HTR-8/SVneo (cell line): ENCODE results near the gene LTC4S.
"Not testable (repeated sequence)": the region's sequence is repeated elsewhere in the genome, so short reads cannot be mapped to it uniquely, and the experiment has no call there.

ENCODE experiments used
- DNase-seq: peaks from one replicate; pipeline ENCODE4 v3.0.0; 2011; ENCODE audit warnings: low spot score, mixed read lengths; ENCODE audit not compliant: insufficient read length
- FAIRE-seq: peaks from 2 replicates; lab custom pipeline; 2011; peaks lifted over from hg19 to GRCh38; lab: Jason Lieb, UNC

The LTC4S gene

DNA sequence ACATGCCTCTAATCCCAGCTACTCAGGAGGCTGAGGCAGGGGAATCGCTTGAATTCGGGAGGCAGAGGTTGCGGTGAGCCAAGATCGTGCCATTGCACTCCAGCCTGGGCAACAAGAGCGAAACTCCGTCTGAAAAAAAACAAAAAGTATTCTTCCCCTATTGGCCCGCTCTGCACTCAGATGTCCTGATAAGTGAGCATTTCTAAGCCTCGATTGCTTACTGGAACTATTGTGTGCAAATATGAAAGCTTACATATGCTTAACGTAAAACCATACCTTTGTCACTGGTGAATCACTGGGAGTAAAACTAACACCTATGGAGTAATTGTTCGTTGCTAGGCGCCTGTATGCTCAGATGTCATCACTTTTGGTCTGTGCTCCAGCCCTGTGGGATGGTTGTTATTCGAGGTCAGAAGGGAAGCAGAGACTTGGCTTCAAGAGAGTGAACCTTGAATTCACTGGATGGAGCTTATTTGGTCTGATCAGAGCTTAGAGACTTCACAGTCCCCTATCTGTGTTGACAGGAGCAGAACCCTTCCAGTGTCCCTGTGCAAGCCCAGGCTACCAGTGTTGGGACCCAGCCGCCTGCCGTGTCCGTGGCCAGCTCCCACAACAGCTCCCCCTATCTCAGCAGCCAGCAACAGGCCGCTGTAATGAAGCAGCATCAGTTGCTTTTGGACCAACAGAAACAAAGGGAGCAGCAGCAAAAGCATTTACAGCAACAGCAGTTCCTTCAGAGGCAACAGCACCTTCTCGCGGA is 25.3 kb upstream of the LTC4S start:
- DNase-seq (no peak), FAIRE-seq (no peak)

DNA sequence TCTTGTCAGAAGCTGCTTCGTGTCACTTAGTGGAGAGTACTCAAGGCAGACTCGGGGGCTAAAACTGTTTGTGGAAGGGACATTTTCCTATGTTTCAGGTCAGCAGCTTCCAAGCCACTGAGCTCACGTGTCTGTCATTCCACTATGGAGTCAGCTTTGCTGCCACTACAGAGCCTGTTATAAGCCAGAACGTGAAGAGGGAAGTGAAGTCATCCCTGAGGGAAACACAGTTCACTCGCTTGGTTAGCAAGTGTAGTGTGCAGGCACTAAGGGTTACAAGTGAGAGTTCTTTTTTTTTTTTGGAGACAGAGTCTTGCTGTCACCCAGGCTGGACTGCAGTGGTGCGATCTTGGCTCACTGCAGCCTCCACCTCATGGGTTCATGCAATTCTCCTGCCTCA is 24.5 kb upstream of the LTC4S start:
- FAIRE-seq (no peak), DNase-seq (no peak)

DNA sequence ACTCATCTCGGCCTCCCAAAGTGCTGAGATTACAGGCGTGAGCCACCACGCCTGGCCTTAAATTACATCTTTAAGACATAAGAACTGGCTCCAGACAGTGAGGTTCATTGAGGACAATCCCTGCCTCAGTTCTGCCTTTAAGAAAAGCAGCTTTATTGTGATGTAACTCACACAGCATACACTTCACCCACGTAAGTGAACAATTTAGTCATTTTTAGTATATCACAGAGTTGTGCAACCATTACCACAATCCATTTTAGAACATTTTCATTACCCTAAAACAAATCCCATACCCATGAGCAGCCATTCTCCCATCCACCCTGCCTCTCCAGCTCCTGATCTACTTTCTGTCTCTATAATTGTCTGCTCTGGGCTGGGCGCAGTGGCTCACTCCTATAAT is 24.0 kb upstream of the LTC4S start:
- no peak for FAIRE-seq

DNA sequence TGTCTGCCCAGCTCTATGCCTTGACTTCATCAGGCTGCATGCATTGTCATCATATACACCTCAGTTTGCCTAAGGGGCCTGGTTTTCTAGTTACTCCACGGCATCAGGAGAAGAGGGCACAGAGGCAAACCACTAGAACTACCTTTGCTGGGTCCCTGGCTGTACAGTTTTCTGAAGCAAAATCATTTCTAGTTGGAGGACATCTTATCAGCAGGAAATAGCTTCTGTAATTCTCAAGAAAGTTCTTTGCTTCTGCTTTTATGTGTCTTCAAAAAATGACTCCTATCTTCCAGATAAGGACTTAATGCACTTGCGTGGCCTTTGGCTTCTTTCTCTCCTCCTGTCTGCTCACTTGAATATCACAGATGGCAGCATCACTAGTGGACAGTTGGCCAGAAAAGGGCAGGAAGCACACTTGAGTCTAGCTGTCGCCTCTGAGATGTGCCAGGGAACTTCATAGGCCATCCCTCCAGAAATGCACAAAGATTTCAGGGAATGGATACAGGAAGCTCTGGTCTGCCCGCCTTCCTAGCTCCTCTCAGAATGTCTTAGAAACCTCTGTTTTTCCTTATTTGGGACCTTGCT is 22.4 kb upstream of the LTC4S start:
- no peak for DNase-seq

More for the DNA sequence above, 24.0 kb upstream of the LTC4S start:
- no peak for DNase-seq

DNA sequence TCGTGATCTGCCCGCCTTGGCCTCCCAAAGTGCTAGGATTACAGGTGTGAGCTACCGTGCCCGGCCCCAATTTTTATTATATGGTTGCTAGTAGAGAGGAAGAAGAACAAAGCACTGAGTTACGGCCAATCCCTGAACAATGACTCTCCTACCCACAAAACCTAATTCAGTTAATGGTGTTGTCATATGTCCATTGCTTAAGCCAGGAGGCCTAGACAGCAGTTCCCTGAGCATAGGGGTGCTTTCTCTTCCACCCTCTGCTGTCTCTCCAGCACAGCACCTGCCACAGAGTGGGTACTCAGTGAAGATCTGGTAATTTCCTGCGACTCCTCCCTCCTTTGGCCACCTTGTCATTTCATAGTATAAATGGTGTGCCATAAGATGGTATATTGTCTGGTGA is 21.4 kb upstream of the LTC4S start:
- DNase-seq (no peak), FAIRE-seq (no peak)

More for the DNA sequence above, 22.4 kb upstream of the LTC4S start:
- no peak for FAIRE-seq

DNA sequence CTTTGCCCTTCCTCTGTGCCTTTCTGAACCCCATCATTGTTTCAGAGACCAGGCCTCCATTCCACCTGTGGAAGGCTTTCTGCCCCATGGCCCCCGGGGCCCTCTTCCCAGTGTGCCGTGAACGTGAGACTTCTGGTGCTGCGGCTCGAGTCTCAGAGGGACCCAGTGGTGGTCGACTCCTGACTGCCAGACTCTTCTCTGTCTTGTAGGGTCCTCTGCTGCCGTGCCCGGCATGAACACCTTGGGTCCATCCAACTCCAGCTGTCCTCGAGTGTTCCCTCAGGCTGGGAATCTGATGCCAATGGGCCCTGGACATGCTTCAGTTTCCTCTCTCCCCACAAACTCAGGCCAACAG is 20.1 kb upstream of the LTC4S start:
- no peak for FAIRE-seq
- DNase-seq: no peak

DNA sequence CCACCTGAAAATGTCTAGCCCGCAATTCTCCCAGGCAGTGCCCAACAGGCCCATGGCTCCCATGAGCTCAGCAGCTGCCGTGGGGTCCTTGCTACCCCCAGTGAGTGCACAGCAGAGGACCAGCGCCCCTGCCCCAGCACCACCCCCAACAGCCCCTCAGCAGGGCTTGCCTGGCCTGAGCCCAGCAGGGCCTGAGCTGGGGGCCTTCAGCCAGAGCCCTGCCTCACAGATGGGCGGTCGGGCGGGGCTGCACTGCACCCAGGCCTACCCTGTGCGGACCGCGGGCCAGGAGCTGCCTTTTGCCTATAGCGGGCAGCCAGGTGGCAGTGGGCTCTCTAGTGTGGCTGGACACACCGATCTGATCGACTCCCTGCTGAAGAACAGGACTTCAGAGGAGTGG is 19.3 kb upstream of the LTC4S start:
- no peak for DNase-seq
- no peak for FAIRE-seq

DNA sequence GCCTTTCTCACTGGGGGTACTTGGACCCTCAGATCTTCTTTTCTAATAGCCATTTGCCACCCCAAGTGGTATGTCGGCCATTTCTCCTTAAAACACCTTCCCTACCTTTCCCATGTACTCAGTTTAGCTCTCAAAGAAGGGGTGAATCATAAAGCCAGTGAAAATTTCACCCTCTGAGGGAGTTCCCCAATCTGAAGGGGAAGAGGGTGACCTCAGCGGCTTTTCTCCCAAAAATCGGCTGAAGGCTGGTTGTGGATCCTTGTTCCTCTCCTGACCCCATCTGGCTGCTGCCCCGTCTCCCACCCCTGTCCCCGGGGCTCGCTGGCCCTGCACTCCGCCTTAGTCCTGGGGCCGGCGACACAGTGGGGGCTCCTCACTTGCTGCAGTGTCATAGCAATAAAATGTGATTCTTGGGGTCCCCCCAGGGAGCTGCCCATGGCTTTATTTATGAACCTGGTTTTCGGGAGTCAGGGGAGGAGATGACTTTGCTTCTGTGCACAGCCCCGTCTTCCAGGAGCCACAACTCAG is 17.3 kb upstream of the LTC4S start:
- DNase-seq: no peak
- FAIRE-seq: no peak

DNA sequence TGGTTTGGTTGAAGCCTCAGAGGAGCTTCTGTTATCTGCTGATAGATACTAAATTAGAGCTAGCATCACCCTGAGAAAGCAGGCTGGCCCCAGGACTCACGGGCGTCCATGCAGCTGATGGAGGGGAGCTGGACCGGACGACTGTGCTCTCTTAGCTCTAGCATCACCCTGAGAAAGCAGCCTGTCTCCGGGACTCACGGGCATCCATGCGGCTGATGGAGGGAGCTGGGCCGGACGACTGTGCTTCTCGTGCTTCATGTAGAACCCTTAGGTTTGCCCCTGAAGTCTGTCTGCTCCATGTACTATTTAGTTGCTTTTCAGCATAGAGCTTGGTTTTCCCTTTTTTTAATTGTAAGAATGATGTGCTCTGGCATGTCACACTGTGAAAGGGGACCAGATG is 16.3 kb upstream of the LTC4S start:
- FAIRE-seq (no peak), DNase-seq (no peak)

DNA sequence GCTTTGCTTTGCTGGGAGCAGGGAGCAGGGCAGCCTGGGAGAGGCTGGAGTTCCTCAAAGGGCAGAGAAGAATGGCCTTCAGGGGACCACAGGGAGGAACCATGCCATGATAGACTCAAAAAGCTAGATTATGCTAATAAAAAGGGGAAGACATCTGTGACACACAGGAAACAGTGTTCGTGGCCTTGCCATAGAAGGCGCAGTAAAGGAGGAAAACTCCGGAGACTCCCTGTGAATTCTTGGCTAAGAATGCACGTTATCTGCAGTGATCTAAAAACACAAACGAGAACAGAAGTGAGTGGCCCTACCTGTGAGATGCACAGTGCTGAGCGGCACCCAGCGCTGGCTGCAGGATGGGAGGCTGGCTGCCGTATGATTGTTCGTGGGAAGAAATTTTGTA is 15.9 kb upstream of the LTC4S start:
- DNase-seq: no peak
- no peak for FAIRE-seq

DNA sequence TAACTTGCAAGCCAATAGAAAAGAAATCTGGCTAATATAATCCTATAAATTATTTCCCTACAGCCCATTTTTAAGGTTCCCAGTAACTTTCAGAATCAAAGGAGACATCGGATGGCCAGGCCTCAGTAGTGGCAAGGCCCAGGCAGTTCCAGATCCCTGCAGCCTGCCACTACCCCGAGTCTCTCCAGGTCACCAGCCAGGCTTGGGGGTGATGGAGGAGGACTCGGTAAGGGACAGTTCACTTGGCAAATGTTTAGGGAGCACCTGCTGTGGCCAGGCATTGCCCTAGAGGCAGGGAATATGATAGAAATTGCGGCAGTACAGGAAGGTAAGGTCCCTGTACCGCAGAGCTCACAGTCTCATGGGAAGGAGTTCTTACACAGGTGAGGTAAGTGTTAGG is 15.2 kb upstream of the LTC4S start:
- FAIRE-seq (no peak), DNase-seq (no peak)

DNA sequence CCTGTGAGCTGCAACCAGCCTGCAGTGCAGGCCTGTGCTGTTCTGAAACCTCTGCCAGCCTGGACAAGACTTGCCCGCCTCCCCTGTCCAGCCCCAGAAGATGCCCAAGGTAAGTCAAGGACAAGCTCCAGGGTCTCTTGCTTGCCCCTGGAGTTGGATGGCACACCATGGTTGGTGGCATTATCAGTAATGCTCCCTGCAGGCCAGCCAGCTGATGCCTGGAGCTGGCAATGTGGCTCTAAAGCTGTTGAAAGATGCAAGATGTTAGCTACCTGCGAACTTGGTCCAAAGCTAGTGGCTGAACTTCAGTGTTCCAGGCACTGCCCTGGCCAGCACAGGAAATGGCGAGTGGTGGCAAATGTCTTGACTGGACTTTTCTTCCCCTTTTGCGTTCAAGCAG is 14.0 kb upstream of the LTC4S start:
- FAIRE-seq (no peak), DNase-seq (no peak)

DNA sequence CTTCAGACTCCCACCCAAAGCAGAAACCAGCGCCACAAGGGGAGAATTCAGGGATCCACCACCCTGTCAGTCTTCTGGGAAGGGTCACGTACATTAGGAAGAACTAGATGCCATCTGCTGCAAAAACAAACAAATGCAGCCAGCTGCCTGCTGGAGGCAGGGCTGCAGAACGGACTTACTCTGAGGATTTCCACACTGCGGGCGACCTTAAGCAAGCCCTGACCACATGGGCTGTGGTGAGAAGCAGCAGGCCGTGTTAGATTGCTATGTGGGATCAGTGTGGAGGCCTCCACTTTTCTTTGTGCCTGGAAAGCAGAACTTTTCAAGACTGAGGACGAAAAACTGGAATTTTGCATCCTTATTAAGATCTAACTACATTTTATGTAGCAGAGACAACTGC is 13.4 kb upstream of the LTC4S start:
- DNase-seq (no peak), FAIRE-seq (no peak)

DNA sequence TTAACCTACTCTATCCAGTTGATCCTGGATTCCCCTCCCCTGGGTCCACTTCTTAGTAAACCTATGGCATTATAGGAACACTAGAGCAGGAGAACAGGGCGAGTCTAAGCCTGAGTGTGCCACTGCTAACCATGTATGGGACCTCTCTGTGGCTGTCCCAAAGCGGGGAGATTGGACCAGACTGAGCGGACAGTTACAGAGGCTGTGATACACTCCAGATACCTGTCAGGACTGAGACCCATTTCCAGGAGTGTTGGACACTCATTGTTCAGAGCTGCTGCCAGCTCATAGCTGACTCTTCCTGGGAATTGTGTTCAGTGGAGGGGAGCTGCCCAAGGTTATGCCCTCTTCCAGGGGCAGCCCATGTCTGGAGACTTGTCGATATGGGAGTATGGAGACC is 11.9 kb upstream of the LTC4S start:
- no peak for DNase-seq
- no peak for FAIRE-seq

DNA sequence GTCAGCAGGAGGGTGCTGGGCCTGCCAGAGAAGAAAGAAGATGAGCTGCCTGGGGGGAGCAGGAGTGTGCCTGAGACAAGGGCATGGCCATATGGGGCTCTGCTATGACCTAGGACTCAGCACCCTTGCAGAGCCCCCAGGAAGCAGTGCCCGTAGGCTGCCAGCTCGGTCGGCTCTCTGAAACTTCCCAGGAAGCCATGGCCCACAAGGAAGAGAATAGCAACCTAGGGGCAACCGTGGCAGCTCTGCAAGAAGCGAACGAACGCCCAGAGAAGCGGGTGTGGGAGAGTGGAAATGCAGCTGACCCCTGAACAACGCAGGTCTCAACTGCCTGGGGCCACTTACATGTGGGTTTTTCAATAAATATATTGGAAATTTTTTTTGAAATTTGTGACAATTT is 10.7 kb upstream of the LTC4S start:
- FAIRE-seq (no peak), DNase-seq (no peak)

DNA sequence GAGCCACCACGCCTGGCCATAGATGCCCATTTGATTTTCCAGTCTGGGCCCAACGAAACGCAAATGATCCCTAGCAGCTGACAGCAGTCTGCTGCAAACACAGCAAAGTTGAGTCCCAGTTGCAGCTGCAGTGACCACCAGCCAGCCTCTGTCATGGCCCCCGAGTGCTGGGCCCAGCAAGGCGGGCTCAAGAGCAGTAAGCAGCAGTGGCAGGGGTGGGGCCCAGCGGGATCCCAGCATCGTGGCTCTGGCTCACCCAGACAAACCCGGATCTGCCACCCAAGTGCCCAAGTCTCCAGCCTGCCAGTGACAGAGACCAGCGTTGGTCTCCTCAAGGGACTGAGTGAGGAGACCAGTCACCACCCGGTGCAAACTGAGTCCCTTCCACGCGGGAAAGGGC is 6.9 kb upstream of the LTC4S start:
- FAIRE-seq (no peak), DNase-seq (no peak)

DNA sequence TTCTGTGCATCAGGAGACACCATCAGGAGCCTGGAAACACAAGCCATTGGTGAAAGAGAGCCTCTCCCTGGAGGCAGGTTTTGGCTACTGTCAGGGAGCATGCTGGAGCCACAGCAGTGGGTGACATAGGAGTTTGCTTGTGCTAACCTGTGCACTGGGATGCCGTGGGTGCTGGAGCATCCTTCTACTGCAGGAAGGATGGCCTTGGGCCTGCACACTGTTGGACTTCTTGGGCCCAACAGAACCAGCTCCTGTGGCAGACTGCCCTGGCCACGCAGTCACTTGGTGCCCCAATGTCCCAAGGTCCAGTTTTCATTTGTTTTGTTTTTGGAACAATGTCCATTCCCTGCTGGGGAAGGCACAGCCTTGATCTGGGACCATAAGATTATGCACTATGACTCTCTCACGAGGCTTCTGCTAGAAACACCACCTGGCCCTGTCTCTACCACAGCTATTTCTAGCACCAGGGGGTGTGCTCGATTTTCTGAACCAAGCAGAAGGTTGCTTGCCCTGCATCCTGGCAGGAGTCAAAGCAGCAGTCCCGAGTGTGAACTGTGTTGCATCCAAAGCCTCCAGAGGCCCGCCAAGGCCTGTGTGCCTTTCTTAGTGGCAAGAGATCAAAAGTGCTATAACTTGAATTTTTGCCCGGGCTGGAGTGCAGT is 5.5 kb upstream of the LTC4S start:
- no peak for FAIRE-seq
- DNase-seq: no peak

DNA sequence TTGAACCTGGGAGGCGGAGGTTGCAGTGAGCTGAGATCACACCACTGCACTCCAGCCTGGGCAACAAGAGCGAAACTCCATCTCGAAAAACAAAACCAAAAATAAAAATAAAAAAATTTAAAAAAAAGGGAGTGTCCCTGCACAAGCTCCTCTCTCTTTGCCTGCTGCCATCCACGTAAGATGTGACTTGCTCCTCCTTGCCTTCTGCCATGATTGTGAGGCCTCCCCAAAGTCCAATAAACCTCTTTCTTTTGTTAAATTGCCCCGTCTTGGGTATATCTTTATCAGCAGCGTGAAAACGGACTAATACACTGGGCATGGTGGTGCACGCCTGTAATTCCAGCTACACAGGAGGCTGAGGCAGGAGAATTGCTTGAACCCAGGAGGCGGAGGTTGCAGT is 4.5 kb upstream of the LTC4S start:
- not testable (repeated sequence) for FAIRE-seq, DNase-seq

DNA sequence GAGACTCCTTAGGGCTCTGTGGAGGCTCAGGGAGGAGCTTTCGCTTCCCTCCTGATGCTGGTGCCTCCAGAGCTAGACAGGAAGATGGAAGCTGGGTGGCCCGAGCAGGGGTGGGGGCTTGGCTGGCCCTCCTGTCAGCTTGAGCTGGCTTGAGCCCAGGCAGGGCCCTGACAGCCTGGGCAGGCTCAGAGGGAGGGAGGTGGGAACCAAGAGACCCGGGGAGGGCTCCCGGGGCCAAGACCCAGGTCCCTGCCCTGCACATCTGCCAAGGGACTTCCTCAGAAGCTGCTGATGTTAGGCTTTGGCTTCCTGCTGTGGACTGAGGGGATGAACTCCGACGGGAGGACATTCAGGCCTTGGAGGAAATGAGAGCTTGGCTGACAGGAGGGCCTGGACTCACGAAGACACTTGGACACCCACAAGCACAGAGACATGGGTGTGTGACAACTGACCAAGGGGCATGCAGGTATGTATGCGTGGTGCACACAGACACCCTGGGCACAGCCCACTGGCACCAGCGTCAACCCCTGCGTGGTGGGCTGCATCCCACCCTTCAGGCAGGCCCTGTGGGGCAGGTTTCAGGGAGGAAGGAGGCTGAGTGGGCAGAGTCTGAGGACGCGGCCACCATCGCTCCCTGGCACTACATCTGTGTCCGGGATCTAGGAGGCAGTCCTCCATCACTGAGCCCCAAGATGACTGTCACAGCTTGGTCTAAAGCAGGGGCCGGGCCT is 1.7 kb upstream of the LTC4S start:
- no peak for DNase-seq
- FAIRE-seq: no peak

DNA sequence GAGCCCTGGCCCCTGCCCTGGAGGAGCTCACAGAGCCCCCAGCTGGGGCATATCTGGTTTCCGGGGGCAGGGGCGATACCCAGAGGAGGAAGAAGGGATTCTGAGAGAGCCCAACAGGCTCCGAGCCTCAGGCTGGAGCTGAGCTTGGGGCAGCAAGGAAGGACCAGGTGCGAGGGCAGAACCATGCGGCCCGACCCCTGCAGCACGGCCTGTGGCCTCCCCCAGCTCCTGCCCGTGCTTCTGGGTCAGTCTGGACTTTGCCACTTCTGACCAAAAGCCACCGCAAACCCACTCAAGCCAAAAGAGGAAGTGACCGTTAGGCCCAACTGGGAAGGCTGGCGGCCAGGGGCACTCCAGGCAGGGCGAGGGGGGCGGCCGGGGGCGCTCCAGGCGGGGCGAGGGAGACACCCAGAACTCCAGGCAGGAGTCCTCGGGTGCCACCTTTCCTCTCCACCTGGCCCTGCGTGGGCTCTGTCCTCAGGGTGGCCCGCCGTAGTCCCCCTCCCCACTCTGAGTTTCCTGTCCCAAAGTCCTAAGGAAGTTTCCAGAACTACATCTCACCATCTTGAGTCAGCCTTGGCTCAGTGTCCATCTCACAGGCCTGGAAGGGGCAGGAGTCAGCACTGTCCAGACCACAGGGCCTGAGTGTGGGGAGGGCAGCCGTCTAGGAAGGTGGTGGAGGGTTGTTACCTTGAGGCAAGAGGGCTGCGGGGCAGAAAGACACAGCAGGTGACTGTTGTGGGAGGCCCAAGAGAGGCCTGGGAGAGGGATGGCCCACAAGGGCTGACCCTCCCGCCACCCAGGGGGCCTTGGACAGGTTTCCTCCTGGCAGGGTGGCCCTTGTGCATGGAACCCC is 946 bp upstream of the LTC4S start:
- DNase-seq: no peak
- FAIRE-seq: no peak
